ENCODE results near the gene NRAP. TPM values are rescaled to one million over a fixed set of nuclear protein-coding genes. Genes with fewer than 3 reads are reported as not detected.

NRAP gene
- polyA plus RNA-seq, 1 donor: 15.3 TPM

GRCh38 chr10:113639966-113640365 is 23.9 kb downstream of the NRAP start:
- DNase-seq: no peak

GRCh38 chr10:113631684-113632367 is 32.0 kb downstream of the NRAP start:
- DNase-seq: no peak

- no peak for DNase-seq
These were observed 32.8 kb downstream of the NRAP start for GRCh38 chr10:113630929-113631533.

GRCh38 chr10:113628607-113629153 is 35.2 kb downstream of the NRAP start:
- no peak for DNase-seq

GRCh38 chr10:113627836-113628235 is 36.0 kb downstream of the NRAP start:
- no peak for DNase-seq

GRCh38 chr10:113626809-113627355 is 37.0 kb downstream of the NRAP start:
- DNase-seq: no peak

GRCh38 chr10:113625461-113626186 is 38.2 kb downstream of the NRAP start:
- DNase-seq: no peak

- no peak for DNase-seq
These were observed 41.0 kb downstream of the NRAP start for GRCh38 chr10:113622831-113623230.

- DNase-seq: no peak
These were observed 42.0 kb downstream of the NRAP start for GRCh38 chr10:113621799-113622198.

GRCh38 chr10:113620936-113621335 is 42.9 kb downstream of the NRAP start:
- no peak for DNase-seq

- no peak for DNase-seq
These were observed 43.3 kb downstream of the NRAP start for GRCh38 chr10:113620511-113620910.

- no peak for DNase-seq
These were observed 44.4 kb downstream of the NRAP start for GRCh38 chr10:113619401-113619800.

GRCh38 chr10:113618338-113618737 is 45.5 kb downstream of the NRAP start:
- DNase-seq: no peak

GRCh38 chr10:113617086-113617485 is 46.8 kb downstream of the NRAP start:
- no peak for DNase-seq

- peak; percentile 12 for DNase-seq
These were observed 47.4 kb downstream of the NRAP start for GRCh38 chr10:113616244-113617074.

- DNase-seq: no peak
These were observed 49.7 kb downstream of the NRAP start for GRCh38 chr10:113613977-113614690.

GRCh38 chr10:113613427-113613826 is 50.4 kb downstream of the NRAP start:
- no peak for DNase-seq

GRCh38 chr10:113612154-113612553 is 51.7 kb downstream of the NRAP start:
- no peak for DNase-seq

- no peak for DNase-seq
These were observed 52.9 kb downstream of the NRAP start for GRCh38 chr10:113610631-113611601.

GRCh38 chr10:113609704-113610108 is 54.1 kb downstream of the NRAP start:
- no peak for DNase-seq
